Mammary epithelial cell (primary cell): Measurements from ENCODE around the gene PIGS.

ENCODE experiments used
- EZH2 ChIP-seq: IDR thresholded peaks from 2 replicates; pipeline ENCODE4 v1.6.1; 2012; ENCODE audit warnings: low read length, inconsistent platforms, borderline replicate concordance
- TF ChIP-seq, protein P1 (sequence below), 2 donors: IDR thresholded peaks in 1 of 2; conservative IDR thresholded peaks in 1 of 2; 2 replicates each; pipeline ENCODE4 v1.5.1; 2011 to 2012; ENCODE audit warnings: inconsistent platforms in 2 of 2, low read length in 2 of 2, mild to moderate bottlenecking in 2 of 2, control low read depth in 1 of 2, low read depth in 1 of 2; ENCODE audit not compliant: insufficient read depth in 1 of 2; ENCODE audit errors: extremely low read depth in 1 of 2

DNA sequence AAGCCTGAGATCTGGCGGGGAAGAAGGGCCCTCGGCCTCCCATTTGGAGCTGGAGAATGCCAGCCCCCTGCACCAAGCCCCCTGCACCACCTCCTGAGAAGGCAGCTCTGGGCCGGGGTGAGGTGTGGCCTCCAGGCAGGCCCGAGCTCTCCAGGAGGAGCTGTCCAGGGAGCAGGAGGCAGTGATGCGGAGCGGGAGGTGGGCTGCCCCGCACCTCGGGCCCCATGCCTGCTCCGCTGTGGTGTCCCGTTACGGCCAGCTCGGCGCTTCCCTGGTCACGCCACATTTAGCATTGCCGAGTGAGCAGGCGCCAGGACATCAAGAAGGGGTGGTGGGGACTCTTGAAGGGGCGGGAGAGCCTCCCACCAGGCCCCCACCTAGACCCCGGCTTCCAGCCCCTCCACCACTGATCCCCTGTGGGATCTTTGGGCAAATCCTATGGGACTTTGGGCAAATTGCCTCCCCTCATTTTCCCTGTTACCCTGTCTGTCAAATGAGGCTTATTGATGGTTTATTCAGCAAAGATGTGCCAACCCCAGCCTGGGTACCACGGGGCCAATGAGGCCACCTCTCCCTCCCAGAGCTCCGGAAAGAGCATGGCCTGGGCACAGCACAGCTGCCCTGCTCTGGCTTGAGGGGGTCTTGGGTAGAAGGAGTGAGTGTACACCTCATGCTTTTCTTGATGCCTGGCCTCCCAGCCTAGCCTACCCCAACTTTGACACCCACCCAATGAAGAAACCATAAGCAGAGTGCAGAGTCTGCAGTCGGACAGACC is 49.8 kb downstream of the PIGS start:
- TF ChIP-seq, protein P1, sequence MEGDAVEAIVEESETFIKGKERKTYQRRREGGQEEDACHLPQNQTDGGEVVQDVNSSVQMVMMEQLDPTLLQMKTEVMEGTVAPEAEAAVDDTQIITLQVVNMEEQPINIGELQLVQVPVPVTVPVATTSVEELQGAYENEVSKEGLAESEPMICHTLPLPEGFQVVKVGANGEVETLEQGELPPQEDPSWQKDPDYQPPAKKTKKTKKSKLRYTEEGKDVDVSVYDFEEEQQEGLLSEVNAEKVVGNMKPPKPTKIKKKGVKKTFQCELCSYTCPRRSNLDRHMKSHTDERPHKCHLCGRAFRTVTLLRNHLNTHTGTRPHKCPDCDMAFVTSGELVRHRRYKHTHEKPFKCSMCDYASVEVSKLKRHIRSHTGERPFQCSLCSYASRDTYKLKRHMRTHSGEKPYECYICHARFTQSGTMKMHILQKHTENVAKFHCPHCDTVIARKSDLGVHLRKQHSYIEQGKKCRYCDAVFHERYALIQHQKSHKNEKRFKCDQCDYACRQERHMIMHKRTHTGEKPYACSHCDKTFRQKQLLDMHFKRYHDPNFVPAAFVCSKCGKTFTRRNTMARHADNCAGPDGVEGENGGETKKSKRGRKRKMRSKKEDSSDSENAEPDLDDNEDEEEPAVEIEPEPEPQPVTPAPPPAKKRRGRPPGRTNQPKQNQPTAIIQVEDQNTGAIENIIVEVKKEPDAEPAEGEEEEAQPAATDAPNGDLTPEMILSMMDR (conservative IDR thresholded peaks at IDR 0.05 in 1 of 2, IDR thresholded peaks at IDR 0.05 in 1 of 2; ENCODE audit: extremely low read depth in 1 of 2, insufficient read depth in 1 of 2, low read depth in 1 of 2, low read length in 2 of 2) = no peak
- TF ChIP-seq EZH2 = no peak
